GM18507 (cell line): ENCODE measurements around the gene NAA10.

ENCODE experiments used
- DNase-seq: peaks from one replicate; pipeline ENCODE4 v3.0.0; 2011; ENCODE audit warnings: low read depth; ENCODE audit not compliant: insufficient read length; ENCODE audit errors: extremely low spot score
- FAIRE-seq: peaks from 2 replicates; lab custom pipeline; 2011; peaks lifted over from hg19 to GRCh38; lab: Jason Lieb, UNC

The NAA10 gene

GRCh38 chrX:153931748-153932147 is 3.1 kb downstream of the NAA10 start:
- FAIRE-seq (no peak), DNase-seq (no peak)

GRCh38 chrX:153931151-153931550 is 3.7 kb downstream of the NAA10 start:
- no peak for FAIRE-seq
- DNase-seq: no peak

GRCh38 chrX:153930011-153930910 is 4.6 kb downstream of the NAA10 start:
- FAIRE-seq (no peak), DNase-seq (no peak)

- DNase-seq: no peak
- FAIRE-seq: no peak
Observed at GRCh38 chrX:153929576-153929975, 5.3 kb downstream of the NAA10 start.

GRCh38 chrX:153928846-153929245 is 6.0 kb downstream of the NAA10 start:
- DNase-seq (no peak), FAIRE-seq (peak; percentile 38)

GRCh38 chrX:153927922-153928760 is 6.7 kb downstream of the NAA10 start:
- DNase-seq: peak; percentile 73
- peak; percentile 100 for FAIRE-seq

- FAIRE-seq: no peak
- DNase-seq: no peak
Observed at GRCh38 chrX:153927672-153927921, 7.2 kb downstream of the NAA10 start.

GRCh38 chrX:153926858-153927671 is 7.8 kb downstream of the NAA10 start:
- FAIRE-seq: peak; percentile 99
- DNase-seq: no peak

GRCh38 chrX:153926552-153926857 is 8.3 kb downstream of the NAA10 start:
- FAIRE-seq (no peak), DNase-seq (no peak)

- FAIRE-seq (no peak), DNase-seq (no peak)
Observed at GRCh38 chrX:153925739-153926551, 8.9 kb downstream of the NAA10 start, which contains the start of gene ARHGAP4. Gene ARHGAP4, minus strand, starts transcription at chrX:153926264. Its CDS starts 62 bp downstream, at chrX:153926202.

- peak; percentile 98 for FAIRE-seq
Observed at GRCh38 chrX:153925387-153925738, 9.5 kb downstream of the NAA10 start.

GRCh38 chrX:153924149-153924861 is 10.5 kb downstream of the NAA10 start:
- FAIRE-seq (no peak), DNase-seq (no peak)

More at GRCh38 chrX:153925387-153925738, 9.5 kb downstream of the NAA10 start:
- DNase-seq: no peak

GRCh38 chrX:153922932-153923857 is 11.6 kb downstream of the NAA10 start:
- DNase-seq (no peak), FAIRE-seq (peak; percentile 62)

- DNase-seq (no peak), FAIRE-seq (no peak)
Observed at GRCh38 chrX:153921511-153922446, 13.1 kb downstream of the NAA10 start.

- FAIRE-seq: no peak
Observed at GRCh38 chrX:153921070-153921469, 13.8 kb downstream of the NAA10 start.

GRCh38 chrX:153920546-153920945 is 14.3 kb downstream of the NAA10 start:
- FAIRE-seq (no peak), DNase-seq (no peak)

More at GRCh38 chrX:153921070-153921469, 13.8 kb downstream of the NAA10 start:
- DNase-seq: no peak

GRCh38 chrX:153919281-153919680 is 15.6 kb downstream of the NAA10 start:
- DNase-seq: no peak
- FAIRE-seq: no peak
